Measurements from ENCODE around the gene TSEN2.
"Not testable (repeated sequence)": the region's sequence is repeated elsewhere in the genome, so short reads cannot be mapped to it uniquely, and the experiment has no call there.

The TSEN2 gene

GRCh38 chr3:12536423-12536822 is 52.1 kb downstream of the TSEN2 start:
- H3K18ac ChIP-seq (ENCODE audit: low read depth in 1 of 2, low read length in 2 of 2): no peak overlapping the region
- no peak overlapping the region for H2AK5ac ChIP-seq (ENCODE audit: low read length, severe bottlenecking)
- H3K4ac ChIP-seq (ENCODE audit: low read depth in 1 of 2, low read length in 2 of 2): no peak overlapping the region
- no peak overlapping the region for H4K91ac ChIP-seq (ENCODE audit: low read length)
- no peak overlapping the region for H2AFZ ChIP-seq (ENCODE audit: low read depth, low read length)
- peaks cover 3% of the 10 kb centered on the region for H3K79me1 ChIP-seq (replicated peaks; ENCODE audit: low read length, poor library complexity, severe bottlenecking)
- H3K9ac ChIP-seq (ENCODE audit: low read length): no peak overlapping the region
- no peak overlapping the region for H3K4me2 ChIP-seq (ENCODE audit: low read length, poor library complexity, severe bottlenecking)
- no peak overlapping the region for H3K27ac ChIP-seq (ENCODE audit: low read length, poor library complexity, severe bottlenecking)
- peaks cover 15 to 48% of the 10 kb centered on the region in 2 experiments for H3K36me3 ChIP-seq (ENCODE audit: control insufficient read depth in 1 of 2, insufficient read depth in 2 of 2, low read depth in 1 of 2, low read length in 2 of 2)
- H3K4me1 ChIP-seq (ENCODE audit: control insufficient read depth, insufficient read depth, low read depth, low read length): no peaks in the 10 kb centered on the region
- no peak overlapping the region for H2BK120ac ChIP-seq (ENCODE audit: low read depth, low read length)
- no peak overlapping the region for H2BK12ac ChIP-seq (ENCODE audit: low read length in 2 of 2)
- no peaks in the 10 kb centered on the region for H3K27me3 ChIP-seq (ENCODE audit: control insufficient read depth in 1 of 2, insufficient read depth in 1 of 2, low read length in 2 of 2)
- H3K9me3 ChIP-seq (ENCODE audit: control insufficient read depth, low read length): no peaks in the 10 kb centered on the region
- H3K23ac ChIP-seq (ENCODE audit: low read length in 2 of 2): no peak overlapping the region
- no peak overlapping the region for H3K14ac ChIP-seq (ENCODE audit: low read length in 2 of 2)
- no peak overlapping the region for H2BK15ac ChIP-seq (ENCODE audit: low read depth, poor library complexity, severe bottlenecking)
- H3K4me3 ChIP-seq (ENCODE audit: insufficient read depth in 1 of 2, low read depth in 1 of 2, low read length in 2 of 2): no peak overlapping the region
- no peak overlapping the region for H2BK5ac ChIP-seq (ENCODE audit: low read depth, low read length, poor library complexity, severe bottlenecking)
- DNase-seq: no peak
- H4K8ac ChIP-seq (ENCODE audit: low read length): no peak overlapping the region
- WGBS: 99% methylated on average over 6 of the region's 6 CpGs

- no peak overlapping the region for H3K27ac ChIP-seq (ENCODE audit: low read length, poor library complexity, severe bottlenecking)
- no peak overlapping the region for H4K8ac ChIP-seq (ENCODE audit: low read length)
- H2BK15ac ChIP-seq (ENCODE audit: low read depth, poor library complexity, severe bottlenecking): no peak overlapping the region
- no peak overlapping the region for H3K23ac ChIP-seq (ENCODE audit: low read length in 2 of 2)
- H3K36me3 ChIP-seq (ENCODE audit: control insufficient read depth in 1 of 2, insufficient read depth in 2 of 2, low read depth in 1 of 2, low read length in 2 of 2): peaks cover 6 to 17% of the 10 kb centered on the region in 2 experiments
- H3K9ac ChIP-seq (ENCODE audit: low read length): no peak overlapping the region
- WGBS: 73% methylated on average over 8 of the region's 8 CpGs
- no peak overlapping the region for H3K18ac ChIP-seq (ENCODE audit: low read depth in 1 of 2, low read length in 2 of 2)
- H4K91ac ChIP-seq (ENCODE audit: low read length): no peak overlapping the region
- no peak overlapping the region for H2BK120ac ChIP-seq (ENCODE audit: low read depth, low read length)
- no peak overlapping the region for H3K4ac ChIP-seq (ENCODE audit: low read depth in 1 of 2, low read length in 2 of 2)
- no peak overlapping the region for H3K4me2 ChIP-seq (ENCODE audit: low read length, poor library complexity, severe bottlenecking)
- no peaks in the 10 kb centered on the region for H3K79me1 ChIP-seq (replicated peaks; ENCODE audit: low read length, poor library complexity, severe bottlenecking)
- no peaks in the 10 kb centered on the region for H3K27me3 ChIP-seq (ENCODE audit: control insufficient read depth in 1 of 2, insufficient read depth in 1 of 2, low read length in 2 of 2)
- no peak overlapping the region for H2BK12ac ChIP-seq (ENCODE audit: low read length in 2 of 2)
- no peaks in the 10 kb centered on the region for H3K4me1 ChIP-seq (ENCODE audit: control insufficient read depth, insufficient read depth, low read depth, low read length)
- H3K14ac ChIP-seq (ENCODE audit: low read length in 2 of 2): no peak overlapping the region
- no peak overlapping the region for H2BK5ac ChIP-seq (ENCODE audit: low read depth, low read length, poor library complexity, severe bottlenecking)
- H2AK5ac ChIP-seq (ENCODE audit: low read length, severe bottlenecking): no peak overlapping the region
- H3K4me3 ChIP-seq (ENCODE audit: insufficient read depth in 1 of 2, low read depth in 1 of 2, low read length in 2 of 2): no peak overlapping the region
- H3K9me3 ChIP-seq (ENCODE audit: control insufficient read depth, low read length): no peaks in the 10 kb centered on the region
- no peak overlapping the region for H2AFZ ChIP-seq (ENCODE audit: low read depth, low read length)
- no peak for DNase-seq
Observed at GRCh38 chr3:12541625-12542024, 57.3 kb downstream of the TSEN2 start.

- not testable (repeated sequence) for H3K4ac ChIP-seq (ENCODE audit: low read depth in 1 of 2, low read length in 2 of 2); H3K23ac ChIP-seq (ENCODE audit: low read length in 2 of 2); H2BK12ac ChIP-seq (ENCODE audit: low read length in 2 of 2); H2BK15ac ChIP-seq (ENCODE audit: low read depth, poor library complexity, severe bottlenecking); H2BK5ac ChIP-seq (ENCODE audit: low read depth, low read length, poor library complexity, severe bottlenecking); H3K9ac ChIP-seq (ENCODE audit: low read length); H3K4me3 ChIP-seq (ENCODE audit: insufficient read depth in 1 of 2, low read depth in 1 of 2, low read length in 2 of 2); DNase-seq; H3K14ac ChIP-seq (ENCODE audit: low read length in 2 of 2); H4K8ac ChIP-seq (ENCODE audit: low read length); H3K4me2 ChIP-seq (ENCODE audit: low read length, poor library complexity, severe bottlenecking); H2BK120ac ChIP-seq (ENCODE audit: low read depth, low read length); H3K27me3 ChIP-seq (ENCODE audit: control insufficient read depth in 1 of 2, insufficient read depth in 1 of 2, low read length in 2 of 2); H3K9me3 ChIP-seq (ENCODE audit: control insufficient read depth, low read length); H3K79me1 ChIP-seq (replicated peaks; ENCODE audit: low read length, poor library complexity, severe bottlenecking); H3K27ac ChIP-seq (ENCODE audit: low read length, poor library complexity, severe bottlenecking); H2AFZ ChIP-seq (ENCODE audit: low read depth, low read length); H2AK5ac ChIP-seq (ENCODE audit: low read length, severe bottlenecking); H3K4me1 ChIP-seq (ENCODE audit: control insufficient read depth, insufficient read depth, low read depth, low read length); H3K18ac ChIP-seq (ENCODE audit: low read depth in 1 of 2, low read length in 2 of 2); H4K91ac ChIP-seq (ENCODE audit: low read length)
- H3K36me3 ChIP-seq (ENCODE audit: control insufficient read depth in 1 of 2, insufficient read depth in 2 of 2, low read depth in 1 of 2, low read length in 2 of 2): peaks cover 6 to 17% of the 10 kb centered on the region in 2 experiments
- 96% methylated on average over 11 of the region's 12 CpGs for WGBS
Observed at GRCh38 chr3:12543497-12543896, 59.2 kb downstream of the TSEN2 start.

- H2AK5ac ChIP-seq (ENCODE audit: low read length, severe bottlenecking): no peak overlapping the region
- no peaks in the 10 kb centered on the region for H3K79me1 ChIP-seq (replicated peaks; ENCODE audit: low read length, poor library complexity, severe bottlenecking)
- no peak overlapping the region for H3K14ac ChIP-seq (ENCODE audit: low read length in 2 of 2)
- no peak overlapping the region for H3K27ac ChIP-seq (ENCODE audit: low read length, poor library complexity, severe bottlenecking)
- whole genome bisulfite sequencing: 83% methylated on average over 8 of the region's 11 CpGs
- no peak overlapping the region for H2BK120ac ChIP-seq (ENCODE audit: low read depth, low read length)
- peaks cover 6 to 11% of the 10 kb centered on the region in 2 experiments for H3K36me3 ChIP-seq (ENCODE audit: control insufficient read depth in 1 of 2, insufficient read depth in 2 of 2, low read depth in 1 of 2, low read length in 2 of 2)
- H3K23ac ChIP-seq (ENCODE audit: low read length in 2 of 2): no peak overlapping the region
- no peak for DNase-seq
- no peak overlapping the region for H2BK5ac ChIP-seq (ENCODE audit: low read depth, low read length, poor library complexity, severe bottlenecking)
- no peak overlapping the region for H4K8ac ChIP-seq (ENCODE audit: low read length)
- H4K91ac ChIP-seq (ENCODE audit: low read length): no peak overlapping the region
- H3K4me2 ChIP-seq (ENCODE audit: low read length, poor library complexity, severe bottlenecking): peak overlapping the region; percentile 13
- H3K4me1 ChIP-seq (ENCODE audit: control insufficient read depth, insufficient read depth, low read depth, low read length): no peaks in the 10 kb centered on the region
- H2AFZ ChIP-seq (ENCODE audit: low read depth, low read length): no peak overlapping the region
- no peak overlapping the region for H3K4ac ChIP-seq (ENCODE audit: low read depth in 1 of 2, low read length in 2 of 2)
- H3K27me3 ChIP-seq (ENCODE audit: control insufficient read depth in 1 of 2, insufficient read depth in 1 of 2, low read length in 2 of 2): no peaks in the 10 kb centered on the region
- H3K18ac ChIP-seq (ENCODE audit: low read depth in 1 of 2, low read length in 2 of 2): no peak overlapping the region
- no peak overlapping the region for H2BK15ac ChIP-seq (ENCODE audit: low read depth, poor library complexity, severe bottlenecking)
- no peaks in the 10 kb centered on the region for H3K9me3 ChIP-seq (ENCODE audit: control insufficient read depth, low read length)
- no peak overlapping the region for H3K9ac ChIP-seq (ENCODE audit: low read length)
- H2BK12ac ChIP-seq (ENCODE audit: low read length in 2 of 2): no peak overlapping the region
- H3K4me3 ChIP-seq (ENCODE audit: insufficient read depth in 1 of 2, low read depth in 1 of 2, low read length in 2 of 2): no peak overlapping the region
Observed at GRCh38 chr3:12544652-12545472, 60.6 kb downstream of the TSEN2 start.

Measured in mesenchymal stem cell (in vitro differentiated cells and primary cell).